IPS-18c (cell line): Measurements from ENCODE around the gene CD44.

Experiments used
- H3K4me3 ChIP-seq: 2 replicates; pipeline ENCODE4 v1.7.0; 2013; ENCODE audit warnings: low read depth, mild to moderate bottlenecking, low read length, moderate library complexity; ENCODE audit not compliant: insufficient read depth
- H3K9me3 ChIP-seq: one replicate; pipeline ENCODE4 v1.6.1; 2013; ENCODE audit warnings: mild to moderate bottlenecking, low read length, moderate library complexity; ENCODE audit not compliant: control insufficient read depth, insufficient read depth

Gene CD44

GRCh38 chr11:35131094-35131493, 7.9 kb upstream of the CD44 start:
- Histone ChIP-seq H3K4me3 (no peak overlapping the region), H3K9me3 (no peaks in the 10 kb centered on the region)

GRCh38 chr11:35131886-35132285, 7.1 kb upstream of the CD44 start:
- no peak overlapping the region for H3K4me3 ChIP-seq

GRCh38 chr11:35133656-35134055, 5.3 kb upstream of the CD44 start:
- Histone ChIP-seq H3K4me3 (no peak overlapping the region), H3K9me3 (no peaks in the 10 kb centered on the region)

More at GRCh38 chr11:35131886-35132285, 7.1 kb upstream of the CD44 start:
- H3K9me3 ChIP-seq, result no peaks in the 10 kb centered on the region

- Histone ChIP-seq H3K4me3 (no peak overlapping the region), H3K9me3 (no peaks in the 10 kb centered on the region)
Measured at GRCh38 chr11:35134403-35135148, 4.4 kb upstream of the CD44 start.

GRCh38 chr11:35135222-35135621, 3.7 kb upstream of the CD44 start:
- no peak overlapping the region for H3K4me3 ChIP-seq
- H3K9me3 ChIP-seq, result no peaks in the 10 kb centered on the region

- H3K9me3 ChIP-seq, result no peaks in the 10 kb centered on the region
- no peak overlapping the region for H3K4me3 ChIP-seq
Measured at GRCh38 chr11:35136311-35136710, 2.7 kb upstream of the CD44 start.

GRCh38 chr11:35138058-35138457, 913 bp upstream of the CD44 start:
- Histone ChIP-seq H3K4me3 (no peak overlapping the region), H3K9me3 (no peaks in the 10 kb centered on the region)

- Histone ChIP-seq H3K4me3 (peak overlapping the region; percentile 67), H3K9me3 (no peaks in the 10 kb centered on the region)
Measured at GRCh38 chr11:35138606-35138942, 397 bp upstream of the CD44 start.

- peak overlapping the region; percentile 67 for H3K4me3 ChIP-seq
Measured at GRCh38 chr11:35139722-35140282, 831 bp downstream of the CD44 start.

GRCh38 chr11:35141071-35141470, 2.1 kb downstream of the CD44 start:
- no peak overlapping the region for H3K4me3 ChIP-seq

More at GRCh38 chr11:35139722-35140282, 831 bp downstream of the CD44 start:
- no peaks in the 10 kb centered on the region for H3K9me3 ChIP-seq

GRCh38 chr11:35141571-35141971, 2.6 kb downstream of the CD44 start:
- no peaks in the 10 kb centered on the region for H3K9me3 ChIP-seq
- no peak overlapping the region for H3K4me3 ChIP-seq

More at GRCh38 chr11:35141071-35141470, 2.1 kb downstream of the CD44 start:
- H3K9me3 ChIP-seq, result no peaks in the 10 kb centered on the region

- H3K9me3 ChIP-seq, result no peaks in the 10 kb centered on the region
- no peak overlapping the region for H3K4me3 ChIP-seq
Measured at GRCh38 chr11:35142481-35143075, 3.6 kb downstream of the CD44 start.

GRCh38 chr11:35143297-35144135, 4.5 kb downstream of the CD44 start:
- no peaks in the 10 kb centered on the region for H3K9me3 ChIP-seq
- no peak overlapping the region for H3K4me3 ChIP-seq

- Histone ChIP-seq H3K4me3 (no peak overlapping the region), H3K9me3 (no peaks in the 10 kb centered on the region)
Measured at GRCh38 chr11:35144136-35144741, 5.3 kb downstream of the CD44 start.

- no peaks in the 10 kb centered on the region for H3K9me3 ChIP-seq
- no peak overlapping the region for H3K4me3 ChIP-seq
Measured at GRCh38 chr11:35144806-35145205, 5.8 kb downstream of the CD44 start.

GRCh38 chr11:35145271-35145670, 6.3 kb downstream of the CD44 start:
- Histone ChIP-seq H3K9me3 (no peaks in the 10 kb centered on the region), H3K4me3 (no peak overlapping the region)

- no peaks in the 10 kb centered on the region for H3K9me3 ChIP-seq
- H3K4me3 ChIP-seq, result no peak overlapping the region
Measured at GRCh38 chr11:35146074-35146521, 7.1 kb downstream of the CD44 start.
